Heart left ventricle (tissue), 13 donors: ENCODE results near the gene ARG2.

Experiments
- POLR2A ChIP-seq, 2 donors: fragments of 450-650 bp; IDR thresholded peaks; one replicate each; pipeline ENCODE4 v1.6.1; 2017; ENCODE audit warnings: antibody characterized with exemption in 2 of 2, mild to moderate bottlenecking in 2 of 2, moderate library complexity in 2 of 2
- TF ChIP-seq, protein P1 (sequence below), 12 donors: fragments of 200-600 bp; sonication (generic) in 4 of 12; IDR thresholded peaks; one replicate each; pipeline versions ENCODE4 v1.5.0 to v1.8.0; 2018 to 2022; ENCODE audit warnings: antibody characterized with exemption in 12 of 12, mild to moderate bottlenecking in 5 of 12
- donor health status: ischemic (EF 13 %, LVEDD 7.1; RV severe dilation, severe dysfunction).
- donor health status: DM: no; HTN: yes; CAD: no.
- donor health status: DM: no; HTN: no; CAD: no.
- donor health status: ischemic (EF 25% LVEDD 6.9; RV normal size, moderate dysfunction).
- donor health status: ischemic (EF 25% LVEDD 5.7; RV mildly dilated, moderate dysfunction).
- donor health status: ischemic (EF 35%, LVEDD 5.7; RV mildly dilated, moderate dysfunction).
- donor health status: nonischemic (EF 11% LVEDD 7.7; RV severe dilation, severe dysfunction).
- donor health status: DM: yes; HTN: yes; CAD: no.
- donor health status: PGD.
- donor health status: ischemic (EF 29% LVEDD 5.4; RV normal size, mild dysfunction).
- donor health status: nonischemic (EF 23%, LVEDD 6.1; RV moderate dilation, normal function).

- TF ChIP-seq, protein P1, sequence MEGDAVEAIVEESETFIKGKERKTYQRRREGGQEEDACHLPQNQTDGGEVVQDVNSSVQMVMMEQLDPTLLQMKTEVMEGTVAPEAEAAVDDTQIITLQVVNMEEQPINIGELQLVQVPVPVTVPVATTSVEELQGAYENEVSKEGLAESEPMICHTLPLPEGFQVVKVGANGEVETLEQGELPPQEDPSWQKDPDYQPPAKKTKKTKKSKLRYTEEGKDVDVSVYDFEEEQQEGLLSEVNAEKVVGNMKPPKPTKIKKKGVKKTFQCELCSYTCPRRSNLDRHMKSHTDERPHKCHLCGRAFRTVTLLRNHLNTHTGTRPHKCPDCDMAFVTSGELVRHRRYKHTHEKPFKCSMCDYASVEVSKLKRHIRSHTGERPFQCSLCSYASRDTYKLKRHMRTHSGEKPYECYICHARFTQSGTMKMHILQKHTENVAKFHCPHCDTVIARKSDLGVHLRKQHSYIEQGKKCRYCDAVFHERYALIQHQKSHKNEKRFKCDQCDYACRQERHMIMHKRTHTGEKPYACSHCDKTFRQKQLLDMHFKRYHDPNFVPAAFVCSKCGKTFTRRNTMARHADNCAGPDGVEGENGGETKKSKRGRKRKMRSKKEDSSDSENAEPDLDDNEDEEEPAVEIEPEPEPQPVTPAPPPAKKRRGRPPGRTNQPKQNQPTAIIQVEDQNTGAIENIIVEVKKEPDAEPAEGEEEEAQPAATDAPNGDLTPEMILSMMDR (IDR thresholded peaks at IDR 0.05): no peak
- TF ChIP-seq POLR2A (IDR thresholded peaks at IDR 0.05): no peak
Observed at GRCh38 chr14:67579040-67579439, 40.7 kb upstream of the ARG2 start.
